ENCODE measurements around the gene CLCN1. TPM values are rescaled to one million over a fixed set of nuclear protein-coding genes. Genes with fewer than 3 reads are reported as not detected.

The CLCN1 gene
- total RNA-seq, 1 donor from 2014 or later = not detected

GRCh38 chr7:143363016-143363937 lies 47.4 kb downstream of the CLCN1 start:
- TF ChIP-seq, protein P1, sequence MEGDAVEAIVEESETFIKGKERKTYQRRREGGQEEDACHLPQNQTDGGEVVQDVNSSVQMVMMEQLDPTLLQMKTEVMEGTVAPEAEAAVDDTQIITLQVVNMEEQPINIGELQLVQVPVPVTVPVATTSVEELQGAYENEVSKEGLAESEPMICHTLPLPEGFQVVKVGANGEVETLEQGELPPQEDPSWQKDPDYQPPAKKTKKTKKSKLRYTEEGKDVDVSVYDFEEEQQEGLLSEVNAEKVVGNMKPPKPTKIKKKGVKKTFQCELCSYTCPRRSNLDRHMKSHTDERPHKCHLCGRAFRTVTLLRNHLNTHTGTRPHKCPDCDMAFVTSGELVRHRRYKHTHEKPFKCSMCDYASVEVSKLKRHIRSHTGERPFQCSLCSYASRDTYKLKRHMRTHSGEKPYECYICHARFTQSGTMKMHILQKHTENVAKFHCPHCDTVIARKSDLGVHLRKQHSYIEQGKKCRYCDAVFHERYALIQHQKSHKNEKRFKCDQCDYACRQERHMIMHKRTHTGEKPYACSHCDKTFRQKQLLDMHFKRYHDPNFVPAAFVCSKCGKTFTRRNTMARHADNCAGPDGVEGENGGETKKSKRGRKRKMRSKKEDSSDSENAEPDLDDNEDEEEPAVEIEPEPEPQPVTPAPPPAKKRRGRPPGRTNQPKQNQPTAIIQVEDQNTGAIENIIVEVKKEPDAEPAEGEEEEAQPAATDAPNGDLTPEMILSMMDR (IDR thresholded peaks at IDR 0.05) = no peak
- no peak for DNase-seq (ENCODE audit: low spot score in 2 of 2)
- intact Hi-C loops (cut with DNase I) = loop anchor here (2.0 to 5.0 kb wide), 2 partner anchors 54 to 74 kb away; partner anchors contain the start of gene CASP2
- Histone ChIP-seq H3K27ac (no peak overlapping the region), H3K9me3 (no peaks in the 10 kb centered on the region), H3K4me3 (peak overlapping the region; percentile 69 to 79), H3K36me3 (no peaks in the 10 kb centered on the region), H3K4me1 (peaks cover 0 to 8% of the 10 kb centered on the region in 2 donors), H3K27me3 (no peaks in the 10 kb centered on the region)

DNA sequence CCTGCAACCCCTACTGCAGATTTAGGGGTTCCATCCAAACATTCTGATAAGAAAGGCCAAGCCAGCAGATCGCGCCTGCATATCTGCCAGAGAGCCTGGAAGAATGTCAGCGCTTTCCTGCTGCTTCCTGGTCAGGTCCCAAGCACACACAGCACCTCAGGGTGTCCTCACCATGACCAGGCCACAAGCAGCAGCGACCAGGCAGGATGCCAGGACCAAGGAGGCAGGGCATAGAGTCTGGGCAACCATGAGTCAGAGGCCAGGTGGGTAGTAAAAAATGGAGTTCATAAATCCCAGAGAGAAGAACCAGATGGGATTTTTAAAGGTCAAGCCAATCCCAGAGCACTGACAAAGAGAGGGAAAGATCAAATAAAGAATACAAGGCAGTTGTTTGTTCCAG lies 52.1 kb downstream of the CLCN1 start:
- intact Hi-C loops (cut with DNase I) = no loop called here

GRCh38 chr7:143368387-143368786 lies 52.5 kb downstream of the CLCN1 start:
- Histone ChIP-seq H3K36me3 (no peaks in the 10 kb centered on the region), H3K27ac (no peak overlapping the region), H3K4me1 (no peaks in the 10 kb centered on the region), H3K9me3 (no peaks in the 10 kb centered on the region), H3K4me3 (no peak overlapping the region), H3K27me3 (no peaks in the 10 kb centered on the region)
- TF ChIP-seq, protein P1 (IDR thresholded peaks at IDR 0.05) = no peak
- DNase-seq (ENCODE audit: low spot score in 2 of 2) = no peak
- intact Hi-C loops (cut with DNase I) = no loop called here

More for the DNA sequence above, 52.1 kb downstream of the CLCN1 start:
- Histone ChIP-seq H3K4me3 (no peak overlapping the region), H3K27me3 (no peaks in the 10 kb centered on the region), H3K36me3 (no peaks in the 10 kb centered on the region), H3K27ac (no peak overlapping the region), H3K9me3 (no peaks in the 10 kb centered on the region), H3K4me1 (peaks cover 0 to under 1% of the 10 kb centered on the region in 2 donors)
- DNase-seq (ENCODE audit: low spot score in 2 of 2) = no peak
- TF ChIP-seq, protein P1 (IDR thresholded peaks at IDR 0.05) = no peak

DNA sequence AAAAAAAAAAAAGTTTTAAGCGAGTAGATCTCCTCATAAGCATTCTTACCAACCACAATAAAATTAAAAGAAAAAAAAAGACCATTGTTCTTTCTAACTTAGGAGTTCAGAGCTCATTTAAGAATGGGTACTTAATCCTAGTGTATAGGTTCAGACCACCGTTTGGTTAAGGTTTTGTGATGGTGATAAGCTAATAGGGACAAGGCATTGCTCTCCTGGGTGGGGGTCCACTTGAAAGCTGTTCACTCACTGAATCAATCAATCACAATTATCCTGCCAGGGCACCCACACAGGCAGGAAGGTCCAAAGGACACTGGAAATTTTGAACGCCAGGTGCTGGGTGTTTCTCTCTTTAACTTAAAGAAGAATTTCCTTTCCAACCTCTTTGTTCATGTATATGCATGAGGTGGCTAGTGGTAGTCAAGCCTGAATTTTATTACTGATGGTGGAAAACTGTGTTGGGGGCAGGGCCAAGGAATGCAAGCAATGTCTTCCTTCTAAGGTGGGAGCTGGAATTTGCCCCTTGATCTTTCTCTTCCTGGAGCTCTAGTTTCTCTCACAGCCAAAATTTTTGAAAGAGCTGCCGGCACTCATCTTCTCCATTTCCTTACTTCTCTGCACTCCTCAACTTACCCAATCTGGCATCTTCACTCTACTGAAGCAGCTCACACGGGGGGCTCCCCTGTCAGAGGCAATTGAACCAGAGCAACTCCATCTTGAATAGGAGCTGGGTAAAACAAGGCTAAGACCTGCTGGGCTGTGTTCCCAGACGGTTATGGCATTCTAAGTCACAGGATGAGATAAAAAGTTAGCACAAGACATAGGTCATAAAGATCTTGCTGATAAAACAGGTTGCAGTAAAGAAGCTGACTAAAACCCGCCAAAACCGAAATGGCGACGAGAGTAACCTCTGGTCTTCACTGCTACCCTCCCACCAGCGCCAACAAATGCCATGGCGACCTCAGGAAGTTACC lies 54.1 kb downstream of the CLCN1 start:
- no peaks in the 10 kb centered on the region for H3K4me1 ChIP-seq
- no peaks in the 10 kb centered on the region for H3K36me3 ChIP-seq
- no peaks in the 10 kb centered on the region for H3K27me3 ChIP-seq
- H3K9me3 ChIP-seq = no peaks in the 10 kb centered on the region
- TF ChIP-seq, protein P1 (IDR thresholded peaks at IDR 0.05) = no peak
- no peak overlapping the region for H3K4me3 ChIP-seq
- intact Hi-C loops (cut with DNase I) = no loop called here
- DNase-seq (ENCODE audit: low spot score in 2 of 2) = no peak
- no peak overlapping the region for H3K27ac ChIP-seq

DNA sequence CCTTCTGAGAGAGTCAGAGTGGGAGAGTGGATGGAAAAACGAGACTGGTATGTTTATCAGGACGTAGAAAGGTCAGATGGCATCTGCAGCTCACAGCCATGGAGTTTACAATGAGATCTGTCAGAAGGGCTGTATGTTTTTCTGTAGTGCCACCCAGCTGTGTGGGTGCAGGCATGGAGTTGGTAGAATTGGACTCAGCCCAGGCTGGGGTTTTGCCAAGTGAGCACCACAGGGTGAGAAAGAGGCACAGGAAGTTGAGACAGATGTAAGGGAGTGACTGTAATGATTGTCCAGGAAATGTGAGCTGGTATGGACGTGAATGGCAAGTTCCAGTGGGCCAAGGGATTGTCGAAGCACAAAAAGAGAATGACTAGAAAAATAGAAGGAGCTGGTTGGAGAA lies 56.2 kb downstream of the CLCN1 start:
- Histone ChIP-seq H3K27me3 (no peaks in the 10 kb centered on the region), H3K36me3 (no peaks in the 10 kb centered on the region), H3K9me3 (no peaks in the 10 kb centered on the region), H3K27ac (no peak overlapping the region), H3K4me3 (no peak overlapping the region), H3K4me1 (no peaks in the 10 kb centered on the region)
- intact Hi-C loops (cut with DNase I) = no loop called here
- TF ChIP-seq, protein P1 (IDR thresholded peaks at IDR 0.05) = no peak
- DNase-seq (ENCODE audit: low spot score in 2 of 2) = no peak
